Right forelimb (tissue), 1 donor: ENCODE data around the gene AFDN.
A peak's percentile ranks its signal among the peaks of the same experiment; 100 is the strongest.

Source experiments
- DNase-seq: peaks from one replicate; pipeline ENCODE4 v3.0.0-alpha.2; 2018

The AFDN gene

DNA sequence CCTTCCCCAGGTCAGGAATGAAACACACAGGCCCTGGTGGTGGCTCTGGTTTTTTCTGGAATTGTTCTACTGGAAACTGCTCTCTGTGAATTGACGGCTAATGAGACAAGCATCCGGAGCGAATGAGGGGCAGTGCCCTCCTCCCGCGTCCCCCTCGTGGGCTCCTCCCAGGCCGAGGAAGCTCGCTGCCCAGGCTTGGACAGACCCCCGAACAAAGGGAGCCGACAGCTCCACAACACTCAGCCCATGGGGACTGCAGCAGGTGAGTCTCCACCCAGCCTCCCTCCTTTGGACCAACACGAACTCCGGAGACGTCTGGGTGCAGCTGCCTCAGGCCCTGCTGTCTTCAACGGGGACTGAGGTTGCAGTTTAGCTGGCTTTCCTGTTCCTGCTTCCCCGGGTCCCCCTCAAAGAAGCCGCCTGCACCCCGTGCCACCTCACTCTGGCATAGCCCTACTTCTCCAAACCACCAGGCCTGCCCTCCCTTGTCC lies 31.3 kb upstream of the AFDN start:
- no peak for DNase-seq

DNA sequence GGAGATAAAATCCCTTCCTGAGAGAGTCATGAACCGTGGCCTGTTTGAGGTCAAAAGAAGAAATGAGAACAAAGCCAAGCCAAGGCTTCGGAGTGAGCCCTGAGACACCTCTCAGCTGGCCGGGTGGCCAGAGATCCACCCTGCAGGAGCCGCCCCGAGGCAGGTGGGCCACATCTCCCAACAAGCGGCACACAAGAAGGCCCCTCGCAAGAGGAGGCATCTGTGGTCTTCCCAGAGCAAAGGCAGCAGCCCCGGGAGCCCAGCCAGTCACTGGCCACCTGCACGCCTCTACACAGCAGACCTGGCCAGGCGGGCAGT lies 30.9 kb upstream of the AFDN start:
- DNase-seq: no peak

DNA sequence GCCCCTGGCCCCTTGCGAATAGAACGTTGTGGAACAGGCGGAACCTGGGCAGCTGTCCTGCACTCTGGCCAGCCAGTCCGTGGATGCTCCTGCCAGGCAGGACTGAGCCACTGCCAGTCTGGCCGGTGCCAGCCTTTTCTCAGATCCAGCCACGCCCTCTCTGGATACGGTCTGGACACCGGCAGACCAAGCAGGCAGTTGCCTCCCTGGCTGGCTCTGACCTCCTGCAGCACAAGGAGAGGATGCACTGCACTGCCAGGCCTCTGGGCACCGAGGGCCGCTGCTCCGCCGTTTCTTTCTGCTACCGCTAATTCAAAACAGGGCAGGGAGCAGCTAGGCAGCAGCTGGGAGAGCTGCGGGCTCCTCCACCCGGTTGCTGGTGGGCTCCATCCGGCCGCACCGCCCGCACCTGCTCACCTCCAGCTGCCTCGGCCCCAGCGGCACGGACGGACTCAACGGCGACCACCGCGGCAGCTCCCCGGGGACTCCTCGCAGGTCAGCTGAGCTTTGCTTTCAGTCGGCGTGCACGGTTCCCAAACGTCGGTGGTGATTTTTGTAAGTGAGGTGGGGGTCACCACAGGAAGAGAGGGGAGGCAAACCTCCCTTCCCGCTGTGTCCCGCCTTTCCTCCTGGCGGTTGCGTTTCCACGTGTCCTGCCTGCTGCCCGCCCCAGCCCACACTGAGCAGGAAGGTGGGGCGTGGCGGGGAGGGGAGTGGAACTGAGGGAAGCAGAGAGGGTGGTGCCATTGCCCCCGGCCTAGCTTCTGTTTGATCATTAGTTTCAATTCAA lies 30.3 kb upstream of the AFDN start:
- DNase-seq: peak; percentile 61

DNA sequence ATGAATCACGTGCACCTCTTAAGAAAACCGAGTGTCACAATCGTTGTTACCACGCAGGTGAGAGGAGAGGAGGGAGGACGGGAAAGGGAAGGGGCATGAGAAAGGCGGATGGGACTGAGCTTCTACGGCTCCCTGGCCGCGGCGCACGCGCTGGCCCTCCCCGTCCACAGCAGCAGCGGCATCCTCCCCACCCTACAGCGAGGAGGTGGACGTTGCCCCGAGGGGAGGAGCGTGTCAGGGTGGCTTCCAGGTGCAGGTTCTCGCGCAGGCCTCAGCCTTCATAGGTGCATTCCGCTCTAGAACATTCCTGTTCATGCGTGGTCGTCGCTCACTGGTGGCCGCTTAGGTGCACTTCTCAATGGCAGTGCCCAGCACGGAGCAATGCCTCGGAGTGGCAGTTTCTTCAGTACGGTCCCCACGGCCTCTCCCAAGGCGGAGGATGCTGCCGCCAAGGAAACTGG lies 29.7 kb upstream of the AFDN start:
- no peak for DNase-seq

DNA sequence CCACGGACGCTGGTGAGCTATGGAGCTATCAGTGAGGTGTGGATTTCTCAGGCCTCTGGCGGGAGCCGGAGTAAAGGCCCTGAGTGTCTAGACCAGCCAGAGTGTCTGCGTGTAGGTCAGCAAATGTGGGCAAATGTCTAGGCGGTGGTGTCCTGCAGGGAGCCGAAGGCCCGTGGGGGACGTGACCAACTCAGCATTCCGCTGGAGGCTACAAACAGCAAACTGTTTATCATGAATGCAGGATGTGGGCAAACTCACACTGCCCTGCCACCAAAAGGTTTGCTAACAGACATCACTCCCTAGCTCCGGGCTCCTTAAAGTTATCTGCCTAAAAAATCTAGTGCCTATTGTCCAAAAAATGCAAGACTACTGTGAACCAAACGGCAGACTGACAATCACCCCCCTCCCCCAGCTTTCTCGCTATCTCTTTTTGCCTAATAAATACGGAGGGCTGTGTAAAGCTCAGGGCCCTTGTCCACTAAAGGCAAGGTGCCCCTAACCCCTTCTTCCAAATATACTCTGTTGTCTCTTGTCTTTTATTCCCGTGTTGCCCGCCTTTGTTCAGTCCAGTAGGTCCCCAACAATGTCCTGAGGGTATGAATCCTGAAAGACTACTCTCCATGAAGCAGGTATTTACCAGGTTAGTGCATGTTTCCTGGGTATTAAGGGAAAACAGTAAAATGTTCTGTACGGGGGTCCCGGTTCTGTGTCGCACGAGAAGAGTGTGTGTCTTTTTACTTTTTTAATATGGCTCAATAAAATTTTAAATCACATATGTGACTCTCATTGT lies 29.0 kb upstream of the AFDN start:
- DNase-seq: no peak

DNA sequence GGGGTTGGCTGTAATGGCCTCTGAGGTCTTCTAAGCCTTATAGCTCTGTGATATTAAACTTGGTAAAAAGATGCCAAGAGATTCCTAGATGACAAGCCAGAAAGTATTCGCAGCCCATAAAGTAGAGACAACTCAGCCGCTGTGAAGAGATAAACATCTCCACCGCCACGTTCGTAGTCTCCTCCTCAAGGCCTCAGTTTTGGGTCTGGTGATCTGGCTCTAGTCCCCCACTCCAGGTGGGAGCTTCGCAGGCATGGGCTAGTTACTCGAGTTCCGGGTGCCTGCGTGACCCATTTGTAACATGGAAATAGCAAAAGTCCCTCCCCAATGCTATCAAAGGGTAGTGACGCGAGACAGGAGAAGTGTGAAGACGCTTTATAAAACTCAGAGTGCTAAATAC lies 28.3 kb upstream of the AFDN start:
- DNase-seq: no peak

DNA sequence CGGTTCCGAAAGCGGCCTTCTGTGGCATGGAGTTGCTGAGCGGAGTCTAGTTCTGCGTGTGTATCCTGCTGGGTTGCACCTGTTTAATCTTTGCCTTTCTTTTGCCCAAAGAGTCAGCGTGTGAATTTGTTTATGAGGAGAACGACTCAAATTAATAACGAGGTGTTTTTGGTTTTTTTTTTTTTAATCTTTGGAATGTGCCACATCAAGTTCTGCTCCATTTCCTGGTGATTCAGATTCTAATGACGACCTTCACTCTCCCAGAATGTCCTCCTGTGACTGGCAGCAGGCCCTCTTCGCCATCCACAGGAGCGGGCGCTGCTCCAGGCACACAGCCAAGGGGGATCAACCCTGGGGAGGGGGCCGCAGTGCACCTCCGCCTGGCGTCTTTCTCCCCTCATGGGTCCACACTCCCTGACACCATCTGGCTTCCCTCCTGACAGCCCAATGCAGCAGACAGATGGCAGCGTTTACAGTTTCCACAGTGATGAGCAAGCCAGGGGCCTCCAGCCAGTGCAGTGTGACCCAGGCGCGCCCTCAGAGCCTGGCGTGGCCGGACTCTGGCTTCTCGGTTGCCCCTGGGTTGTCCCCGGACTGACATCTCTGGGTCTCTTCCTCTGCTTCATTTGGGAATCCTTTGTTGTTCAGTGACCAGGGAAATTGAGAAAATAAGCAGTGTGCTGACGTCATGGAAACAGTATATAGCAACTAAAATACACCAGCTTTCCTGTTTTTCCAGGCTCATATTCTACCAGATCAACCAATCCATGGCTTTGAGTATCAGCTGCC lies 27.5 kb upstream of the AFDN start:
- DNase-seq: peak; percentile 54

DNA sequence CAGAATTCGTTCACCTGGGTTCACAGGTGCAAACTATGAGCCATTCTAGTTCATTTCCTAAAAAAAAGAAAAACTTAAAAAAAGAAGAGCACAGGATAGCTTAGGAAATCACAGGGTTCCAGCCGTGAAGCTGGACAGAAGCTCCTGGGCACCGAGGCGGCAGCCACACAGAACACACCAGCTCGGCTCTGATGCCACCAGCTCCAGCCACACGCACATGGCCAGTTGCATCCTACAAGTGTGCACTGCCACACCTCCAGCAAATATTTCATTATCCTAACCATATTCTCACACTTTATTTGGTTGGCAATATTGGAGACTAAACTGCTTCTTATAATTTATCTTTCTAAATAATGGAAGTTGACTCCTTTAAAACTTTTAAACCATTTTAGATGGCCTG lies 26.2 kb upstream of the AFDN start:
- DNase-seq: no peak

DNA sequence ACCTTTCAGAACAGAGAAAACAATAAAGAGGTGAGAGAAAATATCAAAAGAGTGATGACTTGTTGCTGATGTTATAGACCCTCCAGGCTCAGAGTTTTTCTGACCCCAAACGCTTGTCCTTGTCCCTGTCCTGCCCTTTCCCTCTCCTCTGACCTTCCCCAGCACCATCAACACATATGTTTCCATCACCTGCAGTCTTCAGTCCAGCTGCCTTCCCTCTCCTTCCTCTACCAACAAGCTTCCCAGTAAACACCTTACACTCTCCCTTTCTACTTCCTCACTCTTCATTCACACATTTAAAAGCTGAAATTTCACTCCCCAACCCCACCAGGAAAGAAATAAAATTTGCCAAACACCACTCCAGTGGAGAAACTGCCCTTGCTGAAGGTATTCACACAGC lies 25.4 kb upstream of the AFDN start:
- no peak for DNase-seq

DNA sequence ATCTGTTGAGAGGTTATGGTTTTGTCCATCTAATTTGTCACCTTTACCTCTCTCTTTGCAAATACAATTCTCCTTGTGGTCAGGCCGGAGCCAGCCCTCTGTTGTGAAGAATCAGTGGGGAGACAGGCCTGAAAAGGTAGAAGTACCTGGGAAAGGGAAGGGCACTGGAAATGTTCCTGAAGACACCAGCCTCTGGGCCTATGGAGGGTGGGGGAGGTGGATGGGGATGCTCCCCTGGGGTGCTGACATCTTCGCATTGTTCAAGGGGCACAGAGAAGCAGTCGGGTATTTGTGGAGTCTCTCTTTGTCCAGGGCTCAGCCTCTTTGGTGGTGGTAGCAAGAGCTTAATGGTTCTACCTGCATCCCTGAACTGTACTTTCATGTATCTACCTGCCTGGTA lies 24.4 kb upstream of the AFDN start:
- DNase-seq: no peak

DNA sequence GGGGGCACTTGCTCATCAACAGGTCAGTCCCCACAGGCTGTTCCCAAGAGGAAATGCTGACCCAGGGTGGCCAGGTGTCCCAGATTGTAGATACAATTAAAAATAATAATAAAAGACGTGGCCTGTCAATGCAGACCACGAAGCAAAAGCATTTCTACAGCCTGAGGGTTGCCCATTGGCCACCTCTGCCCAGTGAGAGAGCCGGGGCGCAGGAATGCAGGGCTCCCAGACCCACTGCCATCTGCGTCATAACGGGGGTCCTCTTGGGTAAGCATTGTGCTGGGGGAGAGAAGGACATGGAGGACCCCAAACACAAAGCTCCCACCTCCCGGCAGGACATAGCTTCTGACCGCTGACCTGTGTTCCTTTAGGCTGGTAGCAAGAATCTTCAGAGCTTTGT lies 22.9 kb upstream of the AFDN start:
- DNase-seq: no peak

DNA sequence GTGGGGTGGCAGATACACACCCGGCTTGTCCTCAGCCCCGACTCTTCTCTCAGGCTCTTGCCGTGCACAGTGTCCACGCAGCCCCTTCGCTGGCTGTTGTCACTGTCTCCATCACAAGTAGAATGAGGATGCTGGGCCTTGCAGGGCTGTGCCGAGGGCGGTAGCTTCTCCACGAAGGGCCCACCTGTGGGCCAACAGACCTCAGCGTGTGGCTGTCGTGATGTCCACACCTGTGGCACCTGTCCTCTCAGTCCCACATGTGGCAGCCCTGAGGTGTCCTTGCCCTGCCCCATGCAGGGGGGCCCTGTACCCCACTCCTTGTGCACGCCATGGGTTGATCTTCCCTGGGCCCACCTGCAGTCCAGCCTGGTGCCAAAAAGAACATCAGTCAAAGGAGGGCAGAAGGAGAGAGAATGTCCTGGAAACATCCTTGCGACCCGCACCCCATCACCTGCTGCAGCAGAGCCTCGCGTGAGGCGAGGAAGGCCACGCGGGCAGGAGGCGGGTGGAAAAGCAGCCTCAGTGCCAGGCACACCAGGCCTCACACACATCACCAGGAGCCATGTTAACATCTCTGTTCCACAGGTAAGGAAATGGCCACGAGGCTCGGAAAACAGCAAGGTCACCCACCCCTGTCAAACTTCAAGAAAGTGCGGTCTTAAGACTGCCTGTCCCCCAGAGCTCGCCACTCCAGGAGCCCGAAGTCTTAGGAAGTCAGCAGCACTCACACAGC lies 22.3 kb upstream of the AFDN start:
- no peak for DNase-seq

DNA sequence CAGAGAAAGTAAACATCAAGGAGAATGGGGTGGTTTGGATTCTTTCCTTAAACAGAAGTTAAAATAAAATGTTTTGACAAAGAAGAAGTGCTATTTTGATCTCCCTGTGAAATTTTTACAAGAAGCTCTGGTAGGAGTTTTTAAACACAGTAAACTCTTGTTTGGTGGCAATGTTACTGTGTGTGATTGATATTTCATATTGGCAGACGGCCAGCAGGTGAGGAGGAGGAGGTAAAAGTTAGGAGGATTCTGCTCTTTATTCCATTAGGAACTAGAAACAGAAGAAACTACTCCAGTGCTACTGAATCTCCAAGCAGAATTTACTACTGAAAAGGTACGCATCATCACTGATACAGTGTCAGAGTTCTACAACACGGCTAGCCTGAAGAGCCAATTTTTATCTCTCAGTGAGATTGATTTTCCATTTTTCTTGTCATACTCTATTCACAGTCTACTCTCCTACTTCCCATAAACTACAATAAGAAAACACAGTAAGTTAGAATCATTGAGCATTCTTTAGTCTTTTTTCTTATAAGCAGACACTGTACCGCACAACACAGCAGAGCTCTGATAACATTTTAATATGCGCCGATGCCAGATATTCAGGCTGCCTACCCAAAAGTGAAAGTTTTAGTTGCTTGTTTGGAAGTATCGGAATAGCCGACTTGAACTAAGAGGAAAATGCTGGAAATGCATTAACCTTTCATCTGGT lies 21.2 kb upstream of the AFDN start:
- no peak for DNase-seq

DNA sequence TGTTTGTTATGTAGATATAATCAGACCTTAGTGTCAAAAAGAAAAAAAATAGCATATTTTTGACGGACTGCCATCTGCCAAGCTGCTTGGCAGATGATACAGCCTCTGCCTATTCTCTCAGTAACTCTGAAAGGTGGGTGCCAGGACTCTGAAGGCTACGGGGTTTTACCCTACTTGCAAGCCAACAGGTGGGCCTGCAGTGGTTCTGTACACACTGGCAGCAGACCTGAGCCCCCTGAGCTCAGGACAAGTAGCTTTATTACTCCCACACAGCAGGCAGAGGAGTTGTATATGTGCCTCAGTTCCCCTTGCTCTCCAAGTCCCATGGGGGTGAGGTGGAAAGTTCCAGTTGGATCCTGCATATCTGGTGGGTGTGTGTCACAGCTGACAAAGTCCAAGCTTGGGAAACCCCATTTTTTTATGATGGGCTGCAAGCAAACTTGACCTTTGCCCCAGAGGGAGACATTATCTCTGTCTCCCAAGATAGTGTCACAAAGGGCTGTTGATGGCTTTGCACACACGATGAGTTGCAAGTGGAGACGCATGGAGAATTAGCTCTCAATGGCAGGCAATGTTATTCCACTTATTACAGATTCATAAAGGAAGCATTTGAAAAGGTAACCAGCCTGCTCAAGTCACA lies 20.5 kb upstream of the AFDN start:
- no peak for DNase-seq

DNA sequence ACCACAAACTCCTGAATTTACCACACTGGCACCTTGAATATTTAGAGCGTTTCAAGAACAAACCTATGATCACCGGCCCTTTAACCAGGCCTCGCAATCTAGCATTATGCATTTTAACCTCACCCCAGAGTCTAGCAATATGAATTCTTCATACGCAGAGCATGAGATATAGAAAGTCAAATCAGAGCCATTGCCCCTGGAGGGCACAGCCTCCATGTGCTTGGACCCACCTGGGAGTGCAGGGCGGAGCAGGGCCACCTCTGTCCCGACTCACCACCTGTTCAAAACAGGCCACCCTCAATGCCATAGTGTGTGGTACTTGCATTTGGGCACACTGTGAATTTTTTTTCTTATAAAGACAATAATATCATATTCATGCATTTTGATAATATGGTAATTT lies 19.5 kb upstream of the AFDN start:
- no peak for DNase-seq

DNA sequence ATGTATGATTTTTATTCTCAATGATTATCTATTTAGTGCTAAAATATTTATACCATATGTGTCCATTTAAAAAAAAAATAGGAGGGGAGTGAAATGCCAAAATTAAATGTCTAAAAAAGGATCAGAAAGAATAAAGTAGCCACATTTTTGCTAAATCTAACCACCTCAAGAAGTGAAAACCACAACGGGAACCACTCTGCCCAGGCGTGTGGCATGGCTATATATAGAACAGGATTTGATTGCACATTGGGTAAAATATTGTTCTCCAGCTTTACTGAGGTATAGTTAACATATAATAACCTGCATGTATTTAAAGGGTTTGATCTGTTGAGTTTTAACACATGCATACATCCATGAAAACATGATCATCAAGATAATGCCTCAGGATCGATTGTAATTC lies 19.0 kb upstream of the AFDN start:
- DNase-seq: no peak

DNA sequence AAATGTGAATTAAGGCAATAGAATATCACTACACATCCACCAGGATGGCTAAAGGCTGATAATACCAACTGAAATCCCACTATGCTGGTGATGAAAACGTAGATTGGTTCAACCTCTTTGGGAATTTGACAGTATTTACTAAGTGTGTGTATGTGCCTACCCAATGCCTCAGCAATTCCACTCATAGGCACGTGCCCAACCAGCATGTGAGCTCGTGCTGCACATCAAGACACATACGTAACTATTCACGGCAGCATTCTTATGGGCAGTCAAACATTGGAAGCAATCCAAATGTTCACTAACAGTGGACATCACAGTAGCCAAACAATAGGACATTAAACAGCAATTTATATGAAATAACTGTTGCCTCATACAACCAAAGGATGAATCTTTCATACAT lies 15.7 kb upstream of the AFDN start:
- no peak for DNase-seq

DNA sequence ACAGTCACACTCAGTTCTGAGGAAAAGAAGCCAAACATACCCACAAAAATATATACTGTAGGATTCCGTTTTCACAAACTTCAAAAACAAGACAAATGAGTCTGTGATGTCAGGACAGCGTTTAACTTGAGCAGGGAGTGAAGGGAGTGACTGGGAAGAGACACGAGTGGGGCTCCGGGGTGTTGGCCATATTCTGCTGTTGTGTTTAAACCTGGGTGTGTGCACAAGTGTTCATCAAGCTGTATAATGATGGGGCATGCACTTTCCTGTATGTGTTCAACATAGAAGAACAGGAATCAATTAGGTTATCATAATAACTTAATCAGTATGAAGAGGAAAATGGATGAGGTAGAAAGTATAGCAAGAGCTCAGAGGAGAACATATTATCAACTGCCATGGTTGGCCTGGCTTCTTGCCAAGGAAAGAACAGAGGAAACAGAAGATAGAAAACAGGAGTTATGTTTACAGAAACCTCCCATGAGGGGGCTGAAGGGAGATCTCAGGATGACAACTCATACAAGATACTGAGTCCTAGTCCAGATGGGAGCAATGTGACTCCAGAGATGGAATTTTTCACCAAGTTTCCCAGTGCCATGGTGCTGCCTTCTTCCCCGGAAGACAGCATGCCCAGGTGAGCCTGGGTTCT lies 15.1 kb upstream of the AFDN start:
- no peak for DNase-seq

DNA sequence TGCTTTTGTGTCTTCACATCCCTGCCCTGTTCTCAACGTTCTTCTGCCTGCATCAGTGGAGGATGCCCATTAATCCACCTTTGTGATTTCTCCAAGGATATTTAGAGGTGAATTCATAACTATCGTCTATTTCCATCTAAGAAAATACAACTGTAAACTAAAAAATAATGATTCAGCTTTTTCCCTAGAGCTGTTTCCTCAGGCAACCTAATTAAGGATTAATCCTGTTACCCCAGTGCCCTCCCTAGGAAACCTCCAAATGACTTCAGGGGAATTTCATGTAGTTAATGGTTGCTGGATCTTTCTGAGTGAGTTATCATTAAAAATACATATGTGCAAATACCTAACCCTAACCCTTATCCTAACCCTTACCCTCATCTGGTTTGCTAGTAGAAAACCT lies 14.6 kb upstream of the AFDN start:
- no peak for DNase-seq

DNA sequence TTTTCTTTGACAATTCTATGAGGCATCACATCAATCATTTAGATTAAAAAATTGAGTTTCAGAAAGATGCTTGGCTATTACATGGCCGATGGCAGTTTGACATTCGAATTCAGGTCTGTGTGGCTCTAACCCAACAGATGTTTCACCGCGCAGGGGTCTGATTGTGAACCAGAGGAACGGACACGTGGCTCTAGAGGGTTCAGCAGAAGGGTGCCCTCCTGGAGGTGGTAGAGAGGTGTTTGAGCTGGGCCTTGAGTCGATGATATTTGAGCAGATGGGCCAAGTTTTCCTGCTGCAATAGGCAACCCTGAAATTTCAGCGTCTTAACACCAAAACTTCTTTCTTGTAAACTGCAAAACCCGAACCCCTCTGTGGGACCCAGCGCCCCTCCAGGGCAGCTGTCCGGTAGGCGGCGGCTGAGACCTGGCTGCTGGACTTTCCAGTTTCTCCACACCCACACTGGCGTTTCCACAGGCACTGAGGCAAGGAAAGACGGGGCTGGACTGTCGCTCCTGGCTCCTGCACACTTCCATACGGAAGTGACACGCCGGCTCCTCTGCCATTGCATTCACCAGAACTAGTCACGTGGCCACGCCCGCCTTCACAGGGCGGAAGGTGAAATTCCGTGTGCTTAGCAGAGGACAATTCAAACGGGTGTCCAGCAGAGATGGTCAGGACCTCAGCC lies 11.3 kb upstream of the AFDN start:
- no peak for DNase-seq

DNA sequence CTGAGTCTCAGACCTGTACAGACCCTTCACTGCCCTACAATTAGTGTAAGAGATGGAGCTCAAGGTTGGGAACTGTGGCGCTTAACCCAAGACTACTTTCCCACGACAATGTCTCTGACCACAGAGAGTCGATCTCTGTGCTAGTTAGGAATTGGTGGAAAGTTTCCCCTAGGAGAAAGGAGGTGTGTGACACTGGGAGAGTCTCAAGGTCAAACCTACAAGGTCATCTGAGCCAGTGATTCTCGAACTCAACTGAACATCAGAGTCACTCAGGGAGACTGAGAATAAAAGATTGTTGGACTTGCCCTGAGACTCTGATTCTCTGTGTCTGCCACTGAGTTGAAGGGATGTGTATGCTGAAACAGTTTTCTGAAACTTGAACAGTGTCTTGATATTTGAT lies 9.7 kb upstream of the AFDN start:
- DNase-seq: no peak
